GM13977 (cell line): ENCODE data around the gene SPHK1.

Source experiments
- DNase-seq: peaks from one replicate; pipeline ENCODE4 v3.0.0; 2012; ENCODE audit warnings: low spot score
- in situ Hi-C: fragments of 300-500 bp; cut with MboI; formaldehyde crosslinking; loops from one replicate; pipeline ENCODE4 v1.12.0; 2022; ENCODE audit warnings: low sequenced_read_pairs, low pct_unique_long_range_greater_than_20kb, mixed read lengths, inconsistent platforms; ENCODE audit not compliant: unreplicated experiment
- TF ChIP-seq, protein P1 (sequence below): IDR thresholded peaks from 2 replicates; pipeline ENCODE4 v1.5.1; 2012; ENCODE audit warnings: mild to moderate bottlenecking, control low read depth; ENCODE audit not compliant: insufficient read depth; ENCODE audit errors: extremely low read depth, missing control alignments

Gene SPHK1

DNA sequence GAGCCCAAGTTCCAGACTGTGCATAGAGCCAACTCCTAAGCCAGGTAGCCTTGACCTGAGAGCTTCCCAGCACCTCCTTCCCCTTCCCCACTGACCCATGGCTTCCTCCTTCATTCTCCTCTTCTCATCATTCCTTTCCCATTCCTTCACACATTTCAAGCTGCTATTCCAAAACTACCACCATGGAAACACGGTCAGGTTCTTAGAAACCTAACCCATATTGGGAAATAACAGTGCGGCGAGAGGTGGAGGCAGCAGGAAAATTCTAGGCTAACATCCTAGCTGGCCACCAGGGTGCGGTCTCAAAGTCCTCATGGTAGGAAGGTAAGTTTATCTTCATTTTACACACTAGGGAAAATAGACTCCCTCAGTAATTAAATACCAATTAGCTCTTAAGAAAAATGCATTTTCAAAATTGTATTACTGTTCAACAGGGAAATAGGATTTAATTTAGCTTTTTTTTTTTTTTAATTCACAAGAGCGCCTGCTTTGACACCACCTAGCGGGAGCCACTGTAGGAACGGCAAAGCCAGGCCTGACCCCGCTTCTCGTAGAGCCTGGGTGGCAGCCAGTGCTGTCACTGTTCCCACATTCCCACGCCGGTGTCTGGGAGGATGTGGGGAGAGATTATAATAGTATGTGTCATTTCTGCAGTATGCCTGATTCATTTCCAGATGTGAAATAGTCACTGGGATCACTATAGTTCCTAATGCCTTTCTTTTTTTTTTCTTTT is 14.0 kb upstream of the SPHK1 start:
- in situ Hi-C loops = no loop called here
- DNase-seq = no peak
- TF ChIP-seq, protein P1, sequence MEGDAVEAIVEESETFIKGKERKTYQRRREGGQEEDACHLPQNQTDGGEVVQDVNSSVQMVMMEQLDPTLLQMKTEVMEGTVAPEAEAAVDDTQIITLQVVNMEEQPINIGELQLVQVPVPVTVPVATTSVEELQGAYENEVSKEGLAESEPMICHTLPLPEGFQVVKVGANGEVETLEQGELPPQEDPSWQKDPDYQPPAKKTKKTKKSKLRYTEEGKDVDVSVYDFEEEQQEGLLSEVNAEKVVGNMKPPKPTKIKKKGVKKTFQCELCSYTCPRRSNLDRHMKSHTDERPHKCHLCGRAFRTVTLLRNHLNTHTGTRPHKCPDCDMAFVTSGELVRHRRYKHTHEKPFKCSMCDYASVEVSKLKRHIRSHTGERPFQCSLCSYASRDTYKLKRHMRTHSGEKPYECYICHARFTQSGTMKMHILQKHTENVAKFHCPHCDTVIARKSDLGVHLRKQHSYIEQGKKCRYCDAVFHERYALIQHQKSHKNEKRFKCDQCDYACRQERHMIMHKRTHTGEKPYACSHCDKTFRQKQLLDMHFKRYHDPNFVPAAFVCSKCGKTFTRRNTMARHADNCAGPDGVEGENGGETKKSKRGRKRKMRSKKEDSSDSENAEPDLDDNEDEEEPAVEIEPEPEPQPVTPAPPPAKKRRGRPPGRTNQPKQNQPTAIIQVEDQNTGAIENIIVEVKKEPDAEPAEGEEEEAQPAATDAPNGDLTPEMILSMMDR = no peak

DNA sequence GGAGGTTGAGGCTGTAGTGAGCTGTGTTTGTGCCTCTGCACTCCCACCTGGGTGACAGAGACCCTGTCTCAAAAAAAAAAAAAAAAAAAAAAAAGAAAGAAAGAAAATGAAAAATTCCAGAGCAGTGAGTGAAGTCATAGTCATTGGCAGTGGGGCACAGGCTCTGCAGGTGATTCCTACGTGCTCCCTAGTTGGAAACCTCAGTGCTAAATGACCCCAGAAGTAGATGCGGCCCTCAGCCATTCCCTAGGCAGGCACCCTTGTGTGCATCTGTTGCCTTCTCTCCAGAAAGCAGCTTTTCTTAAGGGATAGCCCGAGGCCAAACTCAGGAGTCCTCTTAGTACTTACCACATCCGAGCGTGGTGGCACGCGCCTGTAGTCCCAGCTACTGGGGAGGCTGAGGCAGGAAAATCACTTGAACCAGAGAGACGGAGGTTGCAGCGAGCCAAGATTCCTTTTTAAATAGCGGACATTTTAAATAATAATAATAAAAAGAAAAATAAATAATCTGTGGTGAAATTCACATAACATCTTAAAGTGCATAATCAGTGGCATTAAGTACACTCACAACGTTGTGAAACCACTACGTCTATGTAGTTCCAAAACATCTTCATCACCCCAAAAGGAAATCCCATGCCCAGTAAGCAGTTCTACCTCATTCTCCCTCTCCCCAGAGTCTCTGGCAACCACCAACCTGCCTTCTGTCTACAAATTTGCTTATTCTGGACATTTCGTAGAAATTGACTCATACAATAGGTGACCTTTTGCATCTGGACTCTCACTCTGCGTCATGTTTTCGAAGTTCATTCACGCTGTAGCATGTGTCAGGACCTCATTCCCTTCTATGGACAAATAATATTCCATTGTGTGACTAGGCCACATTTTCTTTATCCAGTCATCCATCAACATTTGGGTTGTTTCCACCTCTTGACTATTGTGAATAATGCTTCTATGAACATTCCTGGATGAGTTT is 12.5 kb upstream of the SPHK1 start:
- in situ Hi-C loops = no loop called here
- DNase-seq = no peak
- TF ChIP-seq, protein P1 = no peak

DNA sequence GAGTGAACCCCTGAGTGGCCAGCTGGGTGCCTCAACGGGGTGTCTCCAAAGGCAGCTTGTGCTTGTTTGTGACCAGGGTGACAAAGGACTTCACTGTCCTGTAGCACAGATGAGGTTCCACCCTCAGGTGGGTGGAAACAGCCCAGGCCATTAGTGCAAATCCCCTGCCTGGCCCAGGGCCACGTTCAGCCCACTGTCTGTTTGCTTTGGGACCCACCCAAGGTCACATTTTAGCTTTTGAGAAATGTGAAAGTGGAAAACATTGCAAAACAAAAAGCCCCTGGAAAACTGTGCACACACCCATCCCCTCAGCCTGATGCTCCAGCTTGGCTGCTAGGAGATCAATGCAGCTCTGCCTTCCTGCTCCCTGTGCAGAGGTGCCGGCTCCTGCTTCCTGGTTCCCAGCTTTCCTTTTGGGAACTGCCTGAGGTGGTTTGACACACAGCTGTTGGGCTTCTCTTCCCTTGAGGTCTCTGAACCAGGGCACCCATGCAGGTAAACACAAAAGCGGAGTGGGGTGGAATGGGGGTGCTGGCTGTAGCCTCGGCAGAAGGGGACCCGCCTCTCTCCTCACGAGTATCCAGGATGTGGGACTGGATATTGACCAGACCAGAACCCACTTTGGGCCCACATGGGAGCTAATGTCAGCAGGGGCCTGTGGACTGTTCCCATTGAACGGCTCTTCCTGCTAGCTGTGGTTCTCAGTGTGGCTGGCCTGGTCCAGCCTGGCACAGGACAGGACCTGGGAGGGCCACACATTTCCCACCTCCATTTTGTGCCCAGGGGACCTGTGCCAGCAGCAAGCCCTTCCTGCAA is 7.9 kb upstream of the SPHK1 start:
- TF ChIP-seq, protein P1 = no peak
- DNase-seq = no peak
- in situ Hi-C loops = no loop called here

DNA sequence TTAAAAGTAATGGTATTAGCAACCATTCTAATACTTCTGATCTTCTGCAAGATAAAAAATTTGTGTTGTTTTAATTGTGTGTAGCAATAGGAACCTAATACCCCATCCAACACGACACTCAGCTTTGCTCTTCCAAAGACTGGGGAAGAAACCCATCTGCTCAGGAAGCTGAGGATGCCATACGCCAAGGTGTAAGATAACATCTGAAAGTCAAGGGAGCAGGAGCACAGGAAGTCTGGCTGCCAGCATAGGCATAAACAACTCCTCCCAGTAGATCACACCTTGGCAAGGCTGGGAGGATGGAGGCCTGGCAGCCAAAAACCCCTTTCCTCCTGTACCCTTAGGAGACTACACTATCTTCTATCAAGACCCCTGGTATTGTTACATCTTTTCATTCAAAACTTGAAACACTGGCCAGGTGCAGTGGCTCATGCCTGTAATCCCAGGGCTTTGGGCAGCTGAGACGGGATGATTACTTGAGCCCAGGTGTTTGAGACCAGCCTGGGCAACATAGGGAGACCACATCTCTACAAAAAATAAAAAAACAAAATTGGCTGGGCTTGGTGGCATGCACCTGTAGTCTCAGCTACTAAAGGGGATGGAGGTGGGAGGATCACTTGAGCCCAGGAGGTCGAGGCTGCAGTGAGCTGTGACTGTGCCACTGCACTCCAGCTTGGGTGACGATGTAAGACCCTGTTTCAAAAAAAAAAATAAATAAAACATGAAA is 5.7 kb upstream of the SPHK1 start:
- TF ChIP-seq, protein P1 = no peak
- in situ Hi-C loops = no loop called here
- no peak for DNase-seq

DNA sequence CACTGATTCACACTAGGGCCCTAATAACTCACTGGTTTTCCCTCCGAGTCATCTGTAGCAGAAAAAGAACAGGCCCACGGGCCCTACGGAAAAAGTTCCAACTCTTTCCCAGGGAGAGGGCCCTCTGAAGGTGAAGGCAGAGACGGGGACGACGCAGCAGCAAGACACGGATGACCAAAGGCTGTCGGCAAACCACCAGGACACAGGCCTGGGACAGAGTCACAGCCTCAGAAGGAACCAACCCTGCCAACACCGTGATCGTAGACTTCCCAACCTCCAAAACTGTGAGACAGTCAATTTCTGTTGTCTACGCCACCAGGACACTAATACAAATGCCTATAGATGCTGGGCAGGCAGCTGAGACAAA is 5.2 kb upstream of the SPHK1 start:
- no peak for DNase-seq
- in situ Hi-C loops = no loop called here
- TF ChIP-seq, protein P1 = no peak
